ENCODE results near the gene COL13A1.

The COL13A1 gene

DNA sequence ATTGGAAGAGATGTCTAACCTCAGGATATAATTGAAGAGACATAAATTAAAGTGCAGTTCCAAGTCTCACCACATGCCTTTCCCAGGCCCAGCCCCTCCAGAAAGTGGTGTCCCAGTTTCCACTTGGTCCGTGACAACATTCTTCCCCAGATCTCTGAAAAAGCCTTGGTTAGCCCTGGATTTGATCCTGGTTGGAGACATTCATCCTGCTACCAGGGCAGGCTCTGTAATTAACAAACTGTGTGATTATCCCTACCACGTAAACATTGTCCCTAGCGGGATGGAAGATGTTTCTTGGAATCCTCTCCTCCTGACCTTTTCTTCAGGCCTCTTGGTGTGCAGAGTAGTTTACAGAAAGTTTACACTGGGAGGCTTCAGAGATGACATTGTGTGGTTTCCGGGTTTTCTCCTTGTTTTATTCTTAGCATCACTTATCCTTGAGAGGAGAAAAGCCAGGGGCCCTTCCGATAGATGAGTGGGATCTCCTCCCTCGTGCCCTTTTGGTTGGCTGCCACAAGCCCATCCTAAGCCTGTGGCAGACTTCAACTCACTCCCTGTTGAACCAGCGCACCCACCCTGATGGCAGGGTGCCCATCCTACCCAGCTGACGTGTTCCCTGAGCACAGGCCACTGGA lies 83.8 kb downstream of the COL13A1 start:
- no peak for DNase-seq (ENCODE audit: low spot score)

DNA sequence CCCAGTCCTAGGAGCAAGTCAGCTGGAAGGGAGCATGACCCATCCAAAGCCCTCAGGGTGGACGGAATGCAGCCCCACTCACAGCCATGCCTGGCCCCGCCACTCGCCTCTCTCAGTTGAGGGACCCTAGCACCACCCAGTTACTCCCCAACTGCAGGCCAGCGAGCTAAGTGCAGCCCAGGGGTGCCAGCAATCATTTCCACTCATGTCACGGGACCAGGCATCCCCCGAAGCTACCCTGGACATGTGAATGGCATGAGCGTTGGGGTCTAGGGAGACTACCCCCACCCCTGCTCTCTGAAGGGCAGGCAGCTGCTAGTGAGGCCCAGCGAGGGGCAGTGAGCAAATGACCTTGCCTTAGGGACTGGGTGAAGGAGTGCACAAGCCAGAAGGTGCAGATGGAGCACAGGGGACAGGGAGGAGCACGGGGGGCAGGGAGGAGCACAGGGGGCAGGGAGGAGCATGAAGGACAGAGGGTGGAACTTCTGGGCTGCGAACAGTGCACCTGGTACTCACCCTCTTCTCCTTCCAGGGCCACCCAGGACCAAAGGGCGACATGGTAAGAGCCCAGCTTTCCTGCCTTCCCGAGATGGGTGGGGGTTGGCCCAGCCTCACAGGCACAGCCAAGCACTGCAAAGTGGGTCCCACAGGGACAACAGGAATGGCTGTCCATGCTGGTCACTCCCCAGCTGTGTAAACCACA lies 87.3 kb downstream of the COL13A1 start:
- DNase-seq (ENCODE audit: low spot score), result no peak

DNA sequence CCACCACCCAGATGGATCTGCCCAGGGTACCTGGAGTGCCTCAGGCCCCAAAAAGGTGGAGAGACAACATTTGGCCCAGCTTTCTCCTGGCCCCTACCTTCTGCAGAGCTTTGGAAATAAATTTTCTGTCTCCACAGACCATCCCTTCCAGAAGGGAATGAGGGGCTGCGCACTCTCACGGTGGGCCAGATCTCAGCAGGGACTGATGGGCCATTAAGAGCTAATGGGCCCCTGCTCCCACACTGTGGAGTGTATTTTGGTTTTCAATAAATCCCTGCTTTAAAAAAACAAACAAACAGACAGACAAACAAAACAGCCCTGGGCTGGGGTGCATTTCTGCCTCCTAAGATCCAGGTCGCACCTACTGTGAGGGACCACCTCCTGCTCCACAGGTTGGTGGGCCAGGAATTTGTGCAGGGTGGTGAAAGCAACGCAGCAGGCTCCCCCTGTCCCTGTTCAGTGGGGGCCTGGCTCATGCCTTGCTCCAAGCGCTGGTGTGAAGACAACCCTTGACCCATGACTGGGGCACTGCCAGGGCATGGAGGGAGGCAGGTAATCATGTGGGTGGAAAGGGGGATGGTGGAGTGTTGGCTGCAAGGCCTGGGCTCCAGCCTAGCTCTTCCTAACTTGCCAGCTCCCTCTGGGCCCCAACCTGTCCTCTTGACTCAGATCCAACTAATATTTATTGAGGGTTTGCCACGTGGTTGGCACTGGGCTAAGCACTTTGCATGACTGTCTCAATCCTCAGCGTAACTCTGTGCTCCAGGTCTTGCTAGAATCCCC lies 88.5 kb downstream of the COL13A1 start:
- no peak for DNase-seq (ENCODE audit: low spot score)

DNA sequence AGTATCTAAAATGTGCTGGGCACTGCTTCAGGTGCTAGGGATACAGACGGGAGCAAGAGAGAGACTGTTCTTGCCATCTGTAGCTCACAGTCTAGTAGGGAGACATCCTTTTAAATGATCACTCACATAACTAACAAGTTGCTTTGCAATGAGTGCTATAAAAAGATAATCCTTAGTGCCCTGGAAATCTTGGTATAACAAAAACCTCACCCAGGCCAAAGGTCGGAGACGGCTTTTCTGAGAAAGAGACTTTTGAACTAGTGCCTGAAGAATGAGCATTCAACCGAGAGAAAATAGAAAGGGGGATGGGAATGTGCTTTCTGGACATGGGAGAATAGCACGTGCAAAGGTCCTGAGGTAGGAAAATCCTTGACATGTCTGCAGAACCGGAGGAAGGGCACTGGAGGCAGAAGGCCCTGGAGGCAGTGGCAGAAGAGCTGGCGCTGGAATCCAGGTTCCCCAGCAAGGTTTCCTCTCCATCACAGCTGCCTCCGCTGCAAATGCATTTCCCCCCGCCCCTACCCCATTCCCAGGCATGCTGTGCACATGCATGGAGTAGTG lies 89.4 kb downstream of the COL13A1 start:
- no peak for DNase-seq (ENCODE audit: low spot score)

DNA sequence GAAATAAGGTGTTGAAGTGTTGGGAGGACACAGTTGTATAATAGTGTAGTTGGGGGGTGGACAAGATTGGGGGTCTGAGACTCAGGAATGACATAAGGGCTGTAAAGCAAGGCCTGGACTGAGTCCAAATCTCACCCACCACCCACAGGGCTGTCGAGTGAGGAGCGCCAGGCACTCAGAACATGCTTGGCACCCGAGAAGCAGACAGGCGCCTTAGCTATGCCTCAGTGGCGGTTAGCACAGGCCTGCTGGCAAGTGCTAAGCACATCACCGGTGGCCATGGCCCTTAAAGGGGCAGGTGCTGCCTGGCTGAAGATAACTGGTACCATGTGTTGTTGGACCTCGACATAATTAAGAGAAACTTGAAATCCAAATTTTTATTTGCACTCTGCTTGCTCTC lies 90.7 kb downstream of the COL13A1 start:
- DNase-seq (ENCODE audit: low spot score), result no peak

DNA sequence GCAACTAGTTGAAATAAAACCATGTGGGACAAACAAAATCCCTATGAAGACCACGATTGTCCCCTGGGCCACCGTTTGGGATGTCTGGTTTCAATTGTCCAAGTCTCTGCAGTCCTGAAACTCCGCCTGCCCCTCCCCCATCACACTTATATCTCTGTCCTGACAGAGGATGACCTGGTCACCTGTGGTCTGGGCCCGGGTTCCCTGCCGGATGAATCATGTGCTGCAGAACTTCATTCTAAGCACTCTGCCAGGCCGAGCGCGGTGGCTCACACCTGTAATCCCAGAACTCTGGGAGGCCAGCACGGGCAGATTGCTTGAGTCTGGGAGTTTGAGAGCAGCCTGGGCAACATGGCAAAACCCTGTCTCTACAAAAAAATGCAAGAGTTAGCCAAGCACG lies 91.1 kb downstream of the COL13A1 start:
- no peak for DNase-seq (ENCODE audit: low spot score)

DNA sequence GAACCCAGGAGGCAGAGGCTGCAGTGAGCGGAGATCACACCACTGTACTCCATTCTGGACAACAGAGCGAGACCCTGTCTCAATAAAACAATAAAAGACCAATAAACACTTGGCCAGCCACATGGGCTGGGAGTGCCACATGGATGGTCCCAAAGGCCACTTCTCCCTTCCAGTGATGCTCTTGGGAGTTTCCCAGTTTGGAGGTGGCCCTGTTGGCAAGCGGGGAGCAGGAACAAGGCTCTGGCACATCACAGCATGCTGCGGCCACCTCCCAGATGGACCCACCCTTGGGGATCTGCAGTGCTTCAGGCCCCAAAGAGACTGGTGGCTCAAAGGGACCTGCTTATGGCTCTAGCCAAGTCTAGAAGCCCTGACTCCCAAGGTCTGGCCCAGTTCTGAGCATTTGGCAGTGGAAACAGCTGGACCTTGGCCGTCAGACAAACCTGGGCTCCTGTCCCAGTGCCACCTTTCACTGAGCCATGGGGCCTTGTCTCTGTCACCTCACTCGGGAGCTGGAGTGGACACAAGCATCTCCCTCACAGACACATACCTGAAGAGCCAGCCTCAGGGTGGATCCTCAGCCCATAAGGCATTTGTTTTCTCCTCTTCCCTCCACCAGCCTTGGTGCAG lies 91.7 kb downstream of the COL13A1 start:
- no peak for DNase-seq (ENCODE audit: low spot score)

DNA sequence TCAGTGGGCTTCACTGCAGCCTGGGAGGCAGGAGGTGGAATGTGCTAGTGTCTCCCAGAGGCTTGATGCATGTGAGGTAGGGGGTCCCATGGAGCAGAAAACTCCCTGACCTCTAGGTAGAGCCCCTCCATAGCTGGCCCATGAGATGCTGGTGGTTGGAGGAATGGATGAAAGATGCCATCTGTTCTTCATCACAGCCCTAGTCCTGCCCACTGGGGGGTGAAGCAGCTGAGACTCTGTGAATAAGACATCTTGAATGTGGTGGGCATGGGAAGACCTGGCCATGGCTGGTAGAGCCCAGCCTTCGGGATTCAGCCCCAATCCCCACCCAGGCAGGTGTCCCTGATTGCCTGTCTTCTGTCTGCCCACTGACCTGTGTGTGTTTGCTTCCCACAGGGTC lies 92.5 kb downstream of the COL13A1 start:
- no peak for DNase-seq (ENCODE audit: low spot score)

DNA sequence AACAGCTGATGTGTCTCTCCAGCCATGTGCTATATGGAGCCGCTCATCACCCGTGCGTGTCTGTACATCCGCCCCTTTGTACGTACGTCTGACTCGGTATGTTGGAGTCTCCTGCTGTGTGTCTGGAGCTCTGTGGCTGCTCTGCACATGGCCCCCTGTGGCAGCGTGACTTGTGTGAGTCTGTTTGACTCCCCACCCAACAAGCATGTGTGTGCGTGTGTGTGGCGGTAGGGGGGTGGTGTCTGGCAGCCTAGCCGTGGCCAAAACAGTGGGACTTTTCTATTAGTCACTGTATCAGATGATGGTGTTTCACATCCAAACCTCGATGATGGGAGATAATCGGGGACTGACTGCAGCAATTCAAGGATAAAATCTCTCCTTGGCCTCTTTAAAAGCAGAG lies 94.1 kb downstream of the COL13A1 start:
- no peak for DNase-seq (ENCODE audit: low spot score)

DNA sequence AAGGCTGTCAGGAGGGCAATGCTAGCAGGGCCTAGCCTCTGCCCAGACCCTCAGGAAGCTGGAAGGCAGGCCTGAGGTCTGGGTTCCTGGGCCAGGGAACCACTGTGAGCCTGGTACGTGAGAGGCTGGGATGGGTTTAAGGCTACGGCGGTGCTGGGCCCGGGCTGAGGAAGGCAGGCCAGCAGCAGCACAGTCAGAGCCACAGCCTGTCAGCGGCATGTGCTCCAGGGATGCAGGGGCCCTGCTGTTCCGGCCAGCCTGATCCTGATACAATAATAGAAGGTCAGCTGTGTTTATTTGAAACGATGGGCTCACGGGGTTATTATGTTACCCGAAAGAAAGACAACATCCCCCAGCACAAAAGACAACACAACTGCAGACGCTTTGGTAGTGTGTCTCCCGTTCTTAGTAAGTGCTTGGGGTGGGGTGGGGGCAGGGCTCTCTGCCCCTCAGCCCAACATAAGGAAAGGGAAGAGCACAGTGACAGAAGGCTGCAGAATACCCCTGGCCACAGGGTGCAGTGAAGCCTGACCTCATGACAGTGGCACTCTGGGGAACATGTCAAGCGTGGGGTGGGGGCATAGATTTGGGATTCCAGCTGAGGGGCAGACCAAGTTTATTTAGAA lies 95.0 kb downstream of the COL13A1 start:
- DNase-seq (ENCODE audit: low spot score), result no peak

DNA sequence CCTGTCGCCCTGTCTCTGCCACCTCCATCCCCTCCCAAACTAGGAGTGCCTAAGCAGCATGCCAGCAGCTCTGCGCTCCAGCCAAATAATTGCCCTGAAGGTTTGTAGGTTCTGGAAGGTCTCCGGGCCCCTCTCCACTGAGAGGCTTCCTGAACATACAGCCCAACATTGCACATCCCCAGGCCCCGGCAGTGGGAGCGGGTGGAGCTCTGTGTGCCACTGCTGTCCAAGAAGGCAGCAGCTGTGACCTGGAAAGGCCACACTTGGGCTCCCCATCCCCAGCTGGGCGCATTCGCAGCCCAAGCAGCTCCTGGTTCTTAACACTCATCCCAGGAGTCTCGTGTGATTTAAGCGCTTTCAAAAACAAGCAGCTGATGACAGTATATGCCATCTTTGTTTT lies 95.7 kb downstream of the COL13A1 start:
- no peak for DNase-seq (ENCODE audit: low spot score)

DNA sequence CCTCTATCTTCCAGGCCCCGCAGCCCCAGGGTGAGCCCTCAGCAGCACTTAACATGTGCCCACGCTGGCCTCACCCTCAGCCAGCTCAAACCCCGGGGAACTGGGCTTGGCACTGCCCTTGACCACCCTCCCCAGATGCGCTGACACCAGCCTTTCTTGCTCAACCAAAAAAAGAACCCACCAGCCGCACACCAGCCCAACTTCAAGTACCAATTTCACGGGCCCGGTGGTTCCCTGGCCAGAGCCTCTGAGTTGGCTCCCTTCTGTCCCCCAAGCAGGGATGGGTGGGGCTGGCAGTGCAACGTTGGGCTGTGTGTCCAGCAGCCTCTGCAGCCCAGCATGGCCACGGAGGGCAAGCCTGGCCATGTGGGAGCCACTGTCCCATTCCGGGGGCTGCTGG lies 96.3 kb downstream of the COL13A1 start:
- no peak for DNase-seq (ENCODE audit: low spot score)

DNA sequence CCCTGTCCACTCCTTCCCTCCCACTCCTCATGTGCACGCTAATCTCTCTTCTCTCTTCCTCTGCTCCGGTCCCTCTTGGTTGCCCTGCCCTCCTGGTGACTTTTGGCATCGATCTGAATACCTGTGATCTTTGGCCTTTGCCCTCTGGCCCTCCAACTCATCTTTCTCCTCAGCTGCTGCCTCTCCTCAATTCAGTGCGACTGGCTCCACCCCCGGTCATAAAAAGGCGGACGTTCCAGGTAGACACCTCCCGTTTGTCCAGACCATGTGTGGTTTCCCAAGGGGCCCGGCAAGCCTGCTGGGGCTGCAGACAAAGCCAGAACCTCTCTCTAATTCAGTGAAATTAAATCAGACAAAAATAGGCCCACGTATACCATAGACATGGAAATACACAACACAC lies 96.8 kb downstream of the COL13A1 start:
- no peak for DNase-seq (ENCODE audit: low spot score)

DNA sequence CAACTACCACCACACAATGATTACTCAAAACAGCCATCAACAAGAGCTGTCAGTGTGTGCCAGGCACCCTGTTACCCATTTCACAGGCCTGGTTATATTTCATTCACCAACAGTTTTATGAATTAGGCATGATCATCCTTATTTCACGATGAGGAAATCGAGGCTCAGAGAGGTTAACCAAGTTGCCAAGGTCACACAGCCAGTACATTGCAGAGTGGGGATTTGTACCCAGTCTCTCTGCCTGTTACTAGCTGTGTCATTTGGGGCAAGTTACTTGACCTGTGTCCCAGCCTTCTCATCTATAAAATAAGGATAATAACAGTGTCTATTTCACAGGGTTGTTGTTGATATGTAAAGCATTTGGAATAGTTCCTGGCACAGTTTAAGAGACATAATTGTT lies 97.2 kb downstream of the COL13A1 start:
- no peak for DNase-seq (ENCODE audit: low spot score)

DNA sequence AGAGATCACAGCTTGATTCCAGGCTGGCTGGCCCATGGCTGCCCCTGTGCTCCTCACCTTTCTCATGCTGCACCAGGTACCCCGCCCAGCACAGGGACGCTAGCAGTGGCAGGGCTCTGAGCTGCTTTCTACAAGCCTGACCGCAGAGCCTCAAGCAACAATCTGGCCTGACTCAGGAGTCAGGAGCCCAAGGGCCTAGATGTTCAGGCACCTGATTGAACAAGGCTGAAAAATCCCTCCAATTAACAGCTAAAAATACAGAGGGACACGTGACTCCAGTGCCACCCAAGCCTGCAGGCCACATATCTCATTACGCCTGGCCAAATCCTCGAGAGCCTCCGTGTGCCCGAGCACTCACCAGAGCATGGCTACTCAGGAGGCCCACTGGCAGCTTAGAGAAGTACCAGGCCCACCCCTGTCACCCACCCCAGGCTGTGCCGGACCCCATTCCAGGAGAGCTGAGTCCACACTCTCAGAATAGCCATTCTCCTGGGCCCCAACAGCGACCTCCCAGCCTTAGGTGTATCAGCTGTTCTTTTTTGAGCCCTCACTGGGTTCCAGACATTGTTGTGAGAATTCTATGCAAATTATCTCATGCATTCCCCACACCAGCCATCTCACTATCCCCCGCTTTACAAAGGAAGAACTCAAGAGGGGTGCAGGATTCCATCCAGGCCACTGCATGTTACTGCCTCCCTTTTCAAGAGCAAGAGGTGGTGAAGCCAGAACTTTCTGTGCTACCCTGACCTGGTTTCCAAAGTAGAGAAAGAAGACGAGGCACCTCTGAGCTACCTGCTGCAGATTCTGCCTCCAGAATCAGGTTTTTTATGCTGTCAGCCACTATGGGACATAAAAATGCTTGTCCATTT lies 98.3 kb downstream of the COL13A1 start:
- DNase-seq (ENCODE audit: low spot score), result no peak

DNA sequence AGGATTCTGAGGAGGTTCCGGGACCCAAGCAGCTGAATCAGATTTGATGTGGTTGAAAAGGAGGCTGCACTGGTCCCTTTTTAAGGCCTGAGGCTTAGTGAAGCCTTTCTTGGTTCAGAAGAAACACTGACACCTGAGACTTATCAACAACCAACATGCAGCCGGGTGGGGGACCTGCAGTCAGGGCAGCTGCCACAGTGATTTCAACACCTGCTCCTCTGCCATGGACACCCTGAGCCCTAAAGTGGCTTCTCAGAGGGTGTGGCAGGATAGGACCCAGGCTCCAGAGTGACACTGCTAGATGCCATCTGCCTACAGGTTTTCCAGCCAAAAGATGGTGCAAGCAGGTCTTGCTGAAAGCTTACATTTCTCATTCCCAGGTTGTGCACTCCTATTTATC lies 99.3 kb downstream of the COL13A1 start:
- no peak for DNase-seq (ENCODE audit: low spot score)

DNA sequence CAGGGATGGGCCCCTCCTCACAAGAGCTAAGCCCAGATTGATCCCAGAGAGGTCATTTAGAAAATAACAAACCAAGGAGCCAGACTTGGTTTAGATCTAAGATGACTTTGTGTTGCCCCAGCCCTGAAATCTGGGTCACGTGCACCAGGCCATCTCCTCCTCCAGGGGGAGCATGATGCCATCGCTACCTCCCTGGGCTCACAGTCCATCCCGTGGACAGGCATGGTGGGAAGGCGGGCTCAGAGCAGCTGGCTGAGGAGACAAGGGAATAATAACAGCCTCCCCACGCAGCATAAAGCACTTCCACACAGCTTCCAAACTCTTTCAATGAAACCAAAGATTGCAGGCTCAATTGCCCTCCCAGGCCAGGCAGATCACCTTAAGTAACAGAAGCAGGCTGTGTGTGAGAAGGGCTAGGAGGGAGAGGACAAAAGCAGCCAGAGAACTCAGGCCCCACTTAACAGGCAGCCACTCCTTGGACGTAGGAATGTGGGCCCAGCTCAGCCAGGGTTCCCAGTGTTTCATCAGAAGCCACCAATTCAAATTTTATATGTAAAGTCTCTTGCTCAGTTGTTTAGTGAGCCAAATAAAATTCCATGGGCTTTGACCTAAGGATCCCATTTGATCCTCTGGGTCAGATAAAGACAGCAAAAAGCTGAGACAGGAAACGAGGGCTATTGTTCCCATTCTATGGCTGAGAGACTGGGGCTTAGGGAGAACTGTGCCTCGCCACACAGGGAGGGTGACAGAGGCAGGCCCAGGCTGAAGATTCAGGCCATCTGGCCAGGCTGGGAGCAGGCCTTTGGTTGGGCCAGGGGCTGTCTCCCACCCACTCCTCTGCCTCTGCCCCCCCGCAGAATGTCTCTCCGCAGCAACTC lies 100.2 kb downstream of the COL13A1 start:
- DNase-seq (ENCODE audit: low spot score), result peak; percentile 3

DNA sequence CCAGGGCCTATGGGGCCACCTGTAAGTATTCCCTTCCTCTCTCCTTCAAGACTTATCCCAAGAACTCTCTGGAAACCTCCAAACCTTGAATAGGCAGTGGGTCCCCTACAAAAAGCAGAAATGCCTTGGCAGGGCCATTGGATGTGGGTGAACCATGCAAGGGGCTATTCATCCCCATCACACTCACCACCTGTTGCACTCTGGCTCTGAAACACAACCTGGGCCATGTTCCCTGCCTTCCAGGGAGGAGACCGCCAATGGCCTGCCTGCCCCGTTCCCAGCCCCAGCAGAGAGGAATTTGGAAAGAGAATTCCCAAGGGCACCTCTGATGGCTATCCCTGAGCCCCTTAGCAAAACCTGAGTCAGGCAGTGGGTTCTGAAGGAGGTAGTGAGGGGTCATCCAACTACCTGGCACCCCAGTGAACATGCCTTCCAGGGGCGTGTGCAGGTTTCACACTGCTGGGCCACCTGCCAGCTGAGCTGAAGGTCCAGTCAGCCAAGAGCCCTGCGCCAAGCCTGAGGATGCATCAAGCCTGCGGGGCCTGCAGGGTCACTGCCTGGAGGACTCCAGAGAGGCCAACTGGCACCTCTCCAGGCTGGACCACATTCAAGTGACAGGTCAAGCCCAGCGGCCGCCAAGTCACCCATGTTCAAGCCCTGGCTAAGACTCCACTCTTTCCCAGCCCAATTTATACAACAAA lies 101.3 kb downstream of the COL13A1 start:
- DNase-seq (ENCODE audit: low spot score), result no peak

DNA sequence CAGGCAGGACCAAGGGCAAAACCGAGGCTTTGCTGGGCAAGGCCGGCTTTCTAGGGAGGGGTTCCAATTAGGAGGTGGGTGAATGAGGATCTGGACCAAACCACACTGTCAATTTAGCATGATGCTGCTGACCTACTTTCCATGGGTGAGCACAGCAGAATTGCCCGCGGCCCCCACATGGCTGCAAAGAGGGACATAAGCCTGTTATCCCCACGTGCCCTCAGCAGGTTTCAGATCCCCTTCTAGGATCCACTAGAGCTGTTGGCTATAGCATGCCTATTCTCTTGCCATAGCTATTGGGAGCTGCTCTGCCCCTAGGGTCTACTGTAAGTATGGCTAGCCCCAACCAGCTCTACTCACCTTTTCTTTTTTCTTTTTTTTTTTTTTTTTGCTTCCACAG lies 102.8 kb downstream of the COL13A1 start:
- no peak for DNase-seq (ENCODE audit: low spot score)
